ENCODE results near the gene ARPC1B. TPM values are rescaled to one million over a fixed set of nuclear protein-coding genes. Genes with fewer than 3 reads are reported as not detected.
A peak's percentile ranks its signal among the peaks of the same experiment; 100 is the strongest.
"Not testable (repeated sequence)": the region's sequence is repeated elsewhere in the genome, so short reads cannot be mapped to it uniquely, and the experiment has no call there.

ARPC1B gene
- total RNA-seq, 3 donors from 2014 or later (not counting 1 experiment from before 2014, with no cell fraction given), result 161 to 184 (median 179) TPM

DNA sequence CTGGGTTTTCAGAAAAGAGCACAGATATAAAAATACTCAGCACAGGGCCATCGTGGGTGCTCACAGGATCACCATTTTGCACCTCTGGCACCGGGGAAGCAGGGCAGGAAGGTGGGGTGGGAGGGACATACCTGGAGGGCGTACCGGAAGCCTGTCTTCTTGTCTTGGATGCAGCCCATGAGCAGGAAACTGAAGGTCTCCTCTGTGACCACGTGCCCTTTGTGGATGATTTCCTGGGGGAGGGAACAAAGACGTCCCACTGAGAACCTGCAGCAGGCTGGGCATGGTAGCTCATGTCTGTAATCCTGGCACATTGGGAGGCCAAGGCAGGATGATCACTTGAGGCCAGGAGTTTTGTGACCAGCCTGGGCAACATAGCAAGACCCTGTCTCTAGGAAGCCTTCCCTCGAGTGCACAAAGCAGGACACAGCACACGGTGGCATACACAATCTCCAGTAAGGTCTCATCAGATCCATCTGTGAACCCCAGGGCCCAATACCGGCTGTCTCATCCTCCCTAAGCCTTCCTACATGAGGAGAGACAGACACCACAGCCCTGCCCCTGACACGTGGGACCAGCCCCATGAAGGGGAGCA lies 54.5 kb downstream of the ARPC1B start:
- no peak overlapping the region for H3K4me3 Mint-ChIP-seq

DNA sequence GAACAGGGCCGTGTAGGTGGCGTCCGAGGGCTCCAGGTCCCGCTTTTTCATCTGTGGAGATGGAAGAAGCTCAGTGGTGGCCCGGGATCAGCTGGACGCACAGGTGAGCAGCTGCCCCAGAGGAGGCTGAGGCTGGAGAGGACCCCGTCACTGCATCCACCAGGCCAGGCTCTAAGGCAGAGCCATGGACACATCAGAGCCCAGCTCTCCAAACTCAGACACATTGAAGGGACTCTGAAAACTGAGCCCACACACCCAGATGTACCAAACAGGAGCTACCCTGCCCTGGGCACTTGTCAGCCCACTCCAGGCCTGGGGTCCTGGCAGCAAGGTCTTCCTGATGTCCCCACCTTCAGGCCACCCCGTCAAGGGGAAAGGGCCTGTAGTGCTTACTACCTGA lies 55.2 kb downstream of the ARPC1B start:
- DNase-seq (no peak), ATAC-seq (no peak)
- Mint-ChIP-seq H3K36me3 (no peaks in the 10 kb centered on the region), H3K4me3 (no peak overlapping the region), H3K27ac (no peak overlapping the region), H3K27me3 (ENCODE audit: low read depth in 2 of 2) (no peaks in the 10 kb centered on the region), H3K9me3 (no peaks in the 10 kb centered on the region), H3K4me1 (no peaks in the 10 kb centered on the region)
- H3K9me3 ChIP-seq (ENCODE audit: control insufficient read depth, insufficient read depth, low read length), result no peaks in the 10 kb centered on the region
- no peaks in the 10 kb centered on the region for H3K27me3 ChIP-seq (ENCODE audit: control insufficient read depth, insufficient read depth, low read length)
- intact Hi-C loops (cut with micrococcal nuclease), result no loop called here
- WGBS (ENCODE audit: insufficient coverage), result 97% methylated on average over 8 of the region's 8 CpGs
- H3K4me3 ChIP-seq (ENCODE audit: low read length), result no peak overlapping the region
- no peak overlapping the region for H3K27ac ChIP-seq (ENCODE audit: low read length)
- H3K36me3 ChIP-seq (ENCODE audit: control insufficient read depth, insufficient read depth, low read length), result peaks cover 27% of the 10 kb centered on the region
- TF ChIP-seq, protein P1, sequence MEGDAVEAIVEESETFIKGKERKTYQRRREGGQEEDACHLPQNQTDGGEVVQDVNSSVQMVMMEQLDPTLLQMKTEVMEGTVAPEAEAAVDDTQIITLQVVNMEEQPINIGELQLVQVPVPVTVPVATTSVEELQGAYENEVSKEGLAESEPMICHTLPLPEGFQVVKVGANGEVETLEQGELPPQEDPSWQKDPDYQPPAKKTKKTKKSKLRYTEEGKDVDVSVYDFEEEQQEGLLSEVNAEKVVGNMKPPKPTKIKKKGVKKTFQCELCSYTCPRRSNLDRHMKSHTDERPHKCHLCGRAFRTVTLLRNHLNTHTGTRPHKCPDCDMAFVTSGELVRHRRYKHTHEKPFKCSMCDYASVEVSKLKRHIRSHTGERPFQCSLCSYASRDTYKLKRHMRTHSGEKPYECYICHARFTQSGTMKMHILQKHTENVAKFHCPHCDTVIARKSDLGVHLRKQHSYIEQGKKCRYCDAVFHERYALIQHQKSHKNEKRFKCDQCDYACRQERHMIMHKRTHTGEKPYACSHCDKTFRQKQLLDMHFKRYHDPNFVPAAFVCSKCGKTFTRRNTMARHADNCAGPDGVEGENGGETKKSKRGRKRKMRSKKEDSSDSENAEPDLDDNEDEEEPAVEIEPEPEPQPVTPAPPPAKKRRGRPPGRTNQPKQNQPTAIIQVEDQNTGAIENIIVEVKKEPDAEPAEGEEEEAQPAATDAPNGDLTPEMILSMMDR (IDR thresholded peaks at IDR 0.05), result no peak
- no peaks in the 10 kb centered on the region for H3K4me1 ChIP-seq (ENCODE audit: control insufficient read depth, insufficient read depth, low read length)

More for the DNA sequence above, 54.5 kb downstream of the ARPC1B start:
- DNase-seq, result peak in 1 of 2 donors; percentile 41
- intact Hi-C loops (cut with micrococcal nuclease), result no loop called here
- H3K4me3 ChIP-seq (ENCODE audit: low read length), result no peak overlapping the region
- H3K9me3 ChIP-seq (ENCODE audit: control insufficient read depth, insufficient read depth, low read length), result no peaks in the 10 kb centered on the region
- H3K9me3 Mint-ChIP-seq, result no peaks in the 10 kb centered on the region
- WGBS (ENCODE audit: insufficient coverage), result 87% methylated on average over 10 of the region's 10 CpGs
- TF ChIP-seq, protein P1 (IDR thresholded peaks at IDR 0.05), result no peak
- H3K27ac ChIP-seq (ENCODE audit: low read length), result no peak overlapping the region
- H3K4me1 ChIP-seq (ENCODE audit: control insufficient read depth, insufficient read depth, low read length), result no peaks in the 10 kb centered on the region
- no peaks in the 10 kb centered on the region for H3K4me1 Mint-ChIP-seq
- H3K27me3 Mint-ChIP-seq (ENCODE audit: low read depth in 2 of 2), result no peaks in the 10 kb centered on the region
- H3K27me3 ChIP-seq (ENCODE audit: control insufficient read depth, insufficient read depth, low read length), result no peaks in the 10 kb centered on the region
- H3K27ac Mint-ChIP-seq, result no peak overlapping the region
- H3K36me3 ChIP-seq (ENCODE audit: control insufficient read depth, insufficient read depth, low read length), result peaks cover 31% of the 10 kb centered on the region
- no peak for ATAC-seq
- no peaks in the 10 kb centered on the region for H3K36me3 Mint-ChIP-seq

DNA sequence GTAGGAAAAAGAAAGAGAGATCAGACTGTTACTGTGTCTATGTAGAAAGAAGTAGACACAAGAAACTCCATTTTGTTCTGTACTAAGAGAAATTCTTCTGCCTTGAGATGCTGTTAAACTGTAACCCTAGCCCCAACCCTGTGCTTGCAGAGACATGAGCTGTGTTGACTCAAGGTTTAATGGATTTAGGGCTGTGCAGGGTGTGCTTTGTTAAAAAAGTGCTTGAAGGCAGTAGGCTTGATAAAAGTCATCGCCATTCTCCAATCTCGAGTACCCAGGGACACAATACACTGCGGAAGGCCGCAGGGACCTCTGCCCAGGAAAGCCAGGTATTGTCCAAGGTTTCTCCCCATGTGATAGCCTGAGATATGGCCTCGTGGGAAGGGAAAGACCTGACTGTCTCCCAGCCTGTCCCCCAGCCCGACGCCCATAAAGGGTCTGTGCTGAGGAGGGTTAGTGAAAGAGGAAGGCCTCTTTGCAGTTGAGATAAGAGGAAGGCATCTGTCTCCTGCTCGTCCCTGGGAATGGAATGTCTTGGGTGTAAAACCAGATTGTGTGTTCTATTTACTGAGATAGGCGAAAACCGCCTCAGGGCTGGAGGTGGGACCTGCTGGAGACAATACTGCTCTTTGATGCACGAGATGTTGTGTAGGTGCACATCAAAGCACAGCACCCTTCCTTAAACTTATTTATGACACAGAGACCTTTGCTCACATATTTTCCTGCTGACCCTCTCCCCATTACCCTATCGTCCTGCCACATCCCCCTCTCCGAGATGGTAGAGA lies 57.4 kb downstream of the ARPC1B start:
- ATAC-seq; H3K4me1 Mint-ChIP-seq; H3K4me3 ChIP-seq (ENCODE audit: low read length); H3K27ac ChIP-seq (ENCODE audit: low read length); H3K27ac Mint-ChIP-seq; H3K27me3 Mint-ChIP-seq (ENCODE audit: low read depth in 2 of 2); H3K9me3 ChIP-seq (ENCODE audit: control insufficient read depth, insufficient read depth, low read length); H3K4me3 Mint-ChIP-seq; H3K27me3 ChIP-seq (ENCODE audit: control insufficient read depth, insufficient read depth, low read length); DNase-seq; H3K36me3 Mint-ChIP-seq; H3K4me1 ChIP-seq (ENCODE audit: control insufficient read depth, insufficient read depth, low read length); intact Hi-C loops (cut with micrococcal nuclease); H3K9me3 Mint-ChIP-seq: not testable (repeated sequence)
- H3K36me3 ChIP-seq (ENCODE audit: control insufficient read depth, insufficient read depth, low read length), result peaks cover 26% of the 10 kb centered on the region
- WGBS (ENCODE audit: insufficient coverage), result 95% methylated on average over 11 of the region's 13 CpGs

DNA sequence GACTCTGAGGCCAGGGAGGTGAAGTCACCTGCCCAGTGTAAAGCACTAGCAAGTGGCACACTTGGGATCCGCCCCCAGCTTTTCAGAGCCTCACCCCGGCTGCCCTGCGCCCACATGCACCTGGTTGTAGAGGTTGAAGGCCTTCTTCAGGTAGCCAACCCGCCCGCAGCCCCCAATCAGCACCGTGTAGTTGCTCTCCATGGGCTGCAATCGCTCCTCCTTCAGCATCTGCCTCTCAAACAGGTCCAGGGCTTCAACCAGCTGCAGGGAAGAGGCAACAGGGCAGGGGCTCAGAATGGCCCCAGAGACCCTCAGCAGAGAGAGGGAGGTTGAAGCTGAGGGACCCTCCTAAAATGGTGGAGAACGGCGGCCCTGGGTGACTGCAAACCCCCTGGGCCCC lies 58.6 kb downstream of the ARPC1B start:
- ATAC-seq (no peak), DNase-seq (no peak)
- Mint-ChIP-seq H3K4me3 (no peak overlapping the region), H3K9me3 (no peaks in the 10 kb centered on the region), H3K27ac (no peak overlapping the region), H3K4me1 (no peaks in the 10 kb centered on the region), H3K27me3 (ENCODE audit: low read depth in 2 of 2) (no peaks in the 10 kb centered on the region), H3K36me3 (no peaks in the 10 kb centered on the region)
- no peak overlapping the region for H3K27ac ChIP-seq (ENCODE audit: low read length)
- H3K36me3 ChIP-seq (ENCODE audit: control insufficient read depth, insufficient read depth, low read length), result peaks cover 26% of the 10 kb centered on the region
- H3K27me3 ChIP-seq (ENCODE audit: control insufficient read depth, insufficient read depth, low read length), result no peaks in the 10 kb centered on the region
- intact Hi-C loops (cut with micrococcal nuclease), result no loop called here
- 94% methylated on average over 9 of the region's 9 CpGs for WGBS (ENCODE audit: insufficient coverage)
- peaks cover 9% of the 10 kb centered on the region for H3K4me1 ChIP-seq (ENCODE audit: control insufficient read depth, insufficient read depth, low read length)
- TF ChIP-seq, protein P1 (IDR thresholded peaks at IDR 0.05), result no peak
- H3K9me3 ChIP-seq (ENCODE audit: control insufficient read depth, insufficient read depth, low read length), result no peaks in the 10 kb centered on the region
- H3K4me3 ChIP-seq (ENCODE audit: low read length), result no peak overlapping the region

All from natural killer cell (primary cell).